Measurements from ENCODE around the gene PDE7B.

Gene PDE7B

GRCh38 chr6:136037242-136037875, 185.9 kb downstream of the PDE7B start:
- Histone ChIP-seq H3K4me3 (replicated peaks; ENCODE audit: low read depth, low read length) (no peak overlapping the region), H3K27me3 (replicated peaks; ENCODE audit: control insufficient read depth, insufficient read depth, low read length) (no peaks in the 10 kb centered on the region; the same call in none of the 2 replicates), H3K36me3 (ENCODE audit: control insufficient read depth, insufficient read depth, low read length) (no peaks in the 10 kb centered on the region)
- no peak for TF ChIP-seq CTCF (IDR thresholded peaks at IDR 0.05; ENCODE audit: insufficient read depth, low read length, poor library complexity, severe bottlenecking)
- DNase-seq (ENCODE audit: extremely low read depth, insufficient read length) = no peak

- no peak for TF ChIP-seq CTCF (IDR thresholded peaks at IDR 0.05; ENCODE audit: insufficient read depth, low read length, poor library complexity, severe bottlenecking)
- no peak for DNase-seq (ENCODE audit: extremely low read depth, insufficient read length)
- Histone ChIP-seq H3K4me3 (replicated peaks; ENCODE audit: low read depth, low read length) (no peak overlapping the region), H3K36me3 (ENCODE audit: control insufficient read depth, insufficient read depth, low read length) (no peaks in the 10 kb centered on the region), H3K27me3 (replicated peaks; ENCODE audit: control insufficient read depth, insufficient read depth, low read length) (no peaks in the 10 kb centered on the region; the same call in none of the 2 replicates)
Measured at GRCh38 chr6:136037876-136038460, 186.5 kb downstream of the PDE7B start.

GRCh38 chr6:136038531-136038930, 187.0 kb downstream of the PDE7B start:
- no peak for TF ChIP-seq CTCF (IDR thresholded peaks at IDR 0.05; ENCODE audit: insufficient read depth, low read length, poor library complexity, severe bottlenecking)
- no peak for DNase-seq (ENCODE audit: extremely low read depth, insufficient read length)
- no peak overlapping the region for H3K4me3 ChIP-seq (replicated peaks; ENCODE audit: low read depth, low read length)
- no peaks in the 10 kb centered on the region; the same call in none of the 2 replicates for H3K27me3 ChIP-seq (replicated peaks; ENCODE audit: control insufficient read depth, insufficient read depth, low read length)
- no peaks in the 10 kb centered on the region for H3K36me3 ChIP-seq (ENCODE audit: control insufficient read depth, insufficient read depth, low read length)

GRCh38 chr6:136039185-136039584, 187.7 kb downstream of the PDE7B start:
- TF ChIP-seq CTCF (IDR thresholded peaks at IDR 0.05; ENCODE audit: insufficient read depth, low read length, poor library complexity, severe bottlenecking) = no peak
- Histone ChIP-seq H3K36me3 (ENCODE audit: control insufficient read depth, insufficient read depth, low read length) (no peaks in the 10 kb centered on the region), H3K27me3 (replicated peaks; ENCODE audit: control insufficient read depth, insufficient read depth, low read length) (no peaks in the 10 kb centered on the region; the same call in none of the 2 replicates), H3K4me3 (replicated peaks; ENCODE audit: low read depth, low read length) (no peak overlapping the region)
- DNase-seq (ENCODE audit: extremely low read depth, insufficient read length) = no peak

GRCh38 chr6:136050475-136050874, 199.0 kb downstream of the PDE7B start:
- no peak for DNase-seq (ENCODE audit: extremely low read depth, insufficient read length)
- Histone ChIP-seq H3K4me3 (replicated peaks; ENCODE audit: low read depth, low read length) (no peak overlapping the region), H3K36me3 (ENCODE audit: control insufficient read depth, insufficient read depth, low read length) (no peaks in the 10 kb centered on the region), H3K27me3 (replicated peaks; ENCODE audit: control insufficient read depth, insufficient read depth, low read length) (no peaks in the 10 kb centered on the region; the same call in 1 of the 2 replicates)
- no peak for TF ChIP-seq CTCF (IDR thresholded peaks at IDR 0.05; ENCODE audit: insufficient read depth, low read length, poor library complexity, severe bottlenecking)

All from GM06990 (cell line).